H1 (cell line): Measurements from ENCODE around the gene BCL6B. TPM values are rescaled to one million over a fixed set of nuclear protein-coding genes. Genes with fewer than 3 reads are reported as not detected.

Experiments used
- CTCF ChIA-PET: fragments of 300-600 bp; sonication (Branson Sonifier 250); formaldehyde crosslinking; loops from one replicate; lab custom pipeline; 2021; ENCODE audit not compliant: partially characterized antibody; lab: Charles Lee
- POLR2A ChIA-PET: fragments of 300-600 bp; sonication (Branson Sonifier 250); formaldehyde crosslinking; loops from one replicate; lab custom pipeline; 2021; ENCODE audit warnings: inconsistent platforms; ENCODE audit not compliant: partially characterized antibody; lab: Charles Lee
- DNase-seq, 2 experiments: peaks; one replicate each; pipeline versions ENCODE4 v3.0.0 to v3.0.0-alpha.2; 2010 to 2022; ENCODE audit warnings: low spot score in 2 of 2, low read depth in 1 of 2, mixed read lengths in 1 of 2
- FAIRE-seq: peaks from 2 replicates; lab custom pipeline; 2011; peaks lifted over from hg19 to GRCh38; lab: Jason Lieb, UNC
- H2AFZ ChIP-seq: 2 replicates; pipeline ENCODE4 v1.8.1; 2012; ENCODE audit warnings: low read length, inconsistent platforms
- H2AK5ac ChIP-seq: 2 replicates; pipeline ENCODE4 v1.6.1; 2013; ENCODE audit warnings: low read depth, low read length
- H2BK120ac ChIP-seq: replicated peaks from 2 replicates; pipeline ENCODE3; 2013; ENCODE audit warnings: low read depth, low read length, inconsistent platforms
- H2BK12ac ChIP-seq: 2 replicates; pipeline ENCODE4 v1.6.1; 2013; ENCODE audit warnings: low read depth, low read length
- H2BK15ac ChIP-seq: 2 replicates; pipeline ENCODE4 v1.6.1; 2013; ENCODE audit warnings: low read length
- H2BK20ac ChIP-seq: 2 replicates; pipeline ENCODE4 v1.6.1; 2013; ENCODE audit warnings: low read length
- H2BK5ac ChIP-seq: 2 replicates; pipeline ENCODE4 v1.6.1; 2013; ENCODE audit warnings: low read depth, low read length
- H3K14ac ChIP-seq: 2 replicates; pipeline ENCODE4 v1.6.1; 2013; ENCODE audit warnings: inconsistent platforms; ENCODE audit not compliant: insufficient read length
- H3K18ac ChIP-seq: 2 replicates; pipeline ENCODE4 v1.6.1; 2013; ENCODE audit warnings: low read length; ENCODE audit errors: extremely low read depth
- H3K23ac ChIP-seq: 2 replicates; pipeline ENCODE4 v1.6.1; 2013; ENCODE audit warnings: inconsistent platforms; ENCODE audit not compliant: insufficient read length
- H3K23me2 ChIP-seq: 2 replicates; pipeline ENCODE4 v1.6.1; 2013; ENCODE audit warnings: low read depth, low read length
- H3K27ac ChIP-seq: 2 replicates; pipeline ENCODE4 v1.6.1; 2011; ENCODE audit warnings: low read depth, low read length, inconsistent platforms
- H3K27me3 ChIP-seq, 4 experiments: replicated peaks in 1 of 4; 1 replicate in 1 of 4; 2 replicates in 3 of 4; pipeline versions ENCODE4 v1.6.1 to v1.8.1; 2011 to 2013; ENCODE audit warnings: low read length in 3 of 4, mild to moderate bottlenecking in 3 of 4, inconsistent platforms in 2 of 4, mixed read lengths in 2 of 4, moderate library complexity in 1 of 4; ENCODE audit not compliant: control insufficient read depth in 3 of 4, insufficient read depth in 3 of 4; ENCODE audit errors: extremely low read depth in 1 of 4
- H3K36me3 ChIP-seq, 4 experiments: 2 replicates each; pipeline versions ENCODE4 v1.6.1 to v1.8.1; 2011 to 2013; ENCODE audit warnings: mild to moderate bottlenecking in 4 of 4, low read length in 3 of 4, moderate library complexity in 2 of 4, control low read depth in 1 of 4, inconsistent platforms in 1 of 4; ENCODE audit not compliant: insufficient read depth in 4 of 4, control insufficient read depth in 2 of 4
- H3K4ac ChIP-seq: replicated peaks from 2 replicates; pipeline ENCODE3; 2013; ENCODE audit warnings: low read length, low read depth, mixed read lengths, inconsistent platforms; ENCODE audit not compliant: insufficient read length
- H3K4me1 ChIP-seq, 4 experiments: replicated peaks in 1 of 4; 1 replicate in 1 of 4; 2 replicates in 3 of 4; pipeline versions ENCODE4 v1.6.1 to v1.8.1; 2011 to 2013; ENCODE audit warnings: low read length in 3 of 4, inconsistent platforms in 2 of 4, mixed read lengths in 1 of 4; ENCODE audit not compliant: insufficient read depth in 4 of 4, control insufficient read depth in 3 of 4
- H3K4me2 ChIP-seq, 2 experiments: 2 replicates each; pipeline versions ENCODE4 v1.6.1 to v1.8.1; 2011 to 2013; ENCODE audit warnings: low read depth in 2 of 2, low read length in 2 of 2, control low read depth in 1 of 2, inconsistent platforms in 1 of 2, mild to moderate bottlenecking in 1 of 2; ENCODE audit not compliant: insufficient read depth in 1 of 2
- H3K4me3 ChIP-seq, 4 experiments: fragments of 200-600, 300-600 bp in 1 of 4; sonication (generic), shearing (Covaris generic), sonication (Bioruptor Twin) in 1 of 4; 2 replicates each; pipeline versions ENCODE4 v1.5.1 to v1.8.1; 2011 to 2016; ENCODE audit warnings: low read length in 4 of 4, low read depth in 3 of 4, control low read depth in 2 of 4, inconsistent platforms in 2 of 4, mild to moderate bottlenecking in 2 of 4, mixed read lengths in 1 of 4, moderate library complexity in 1 of 4; ENCODE audit not compliant: insufficient read depth in 2 of 4; ENCODE audit errors: extremely low read depth in 1 of 4
- H3K56ac ChIP-seq: replicated peaks from 2 replicates; pipeline ENCODE3; 2013; ENCODE audit warnings: low read depth, mild to moderate bottlenecking, mixed read lengths, low read length, inconsistent platforms; ENCODE audit not compliant: insufficient read length
- H3K79me1 ChIP-seq: 2 replicates; pipeline ENCODE4 v1.6.1; 2013; ENCODE audit warnings: low read depth, low read length, control low read depth
- H3K79me2 ChIP-seq, 2 experiments: 2 replicates each; pipeline versions ENCODE4 v1.6.1 to v1.8.1; 2012 to 2013; ENCODE audit warnings: low read length in 2 of 2, mild to moderate bottlenecking in 2 of 2, inconsistent platforms in 1 of 2; ENCODE audit not compliant: insufficient read depth in 2 of 2, control insufficient read depth in 1 of 2
- H3K9ac ChIP-seq, 4 experiments: replicated peaks in 1 of 4; 1 replicate in 1 of 4; 2 replicates in 3 of 4; pipeline versions ENCODE4 v1.6.1 to v1.8.1; 2011 to 2013; ENCODE audit warnings: low read depth in 3 of 4, low read length in 3 of 4, control low read depth in 2 of 4, mild to moderate bottlenecking in 2 of 4, moderate library complexity in 2 of 4, inconsistent platforms in 1 of 4; ENCODE audit errors: extremely low read depth in 1 of 4
- H3K9me3 ChIP-seq, 2 experiments: 2 replicates each; pipeline versions ENCODE4 v1.6.1 to v1.8.1; 2012 to 2013; ENCODE audit warnings: mild to moderate bottlenecking in 2 of 2, moderate library complexity in 2 of 2, control low read depth in 1 of 2, inconsistent platforms in 1 of 2, low read depth in 1 of 2, low read length in 1 of 2, mixed read lengths in 1 of 2; ENCODE audit not compliant: insufficient read depth in 2 of 2
- H4K20me1 ChIP-seq, 2 experiments: replicated peaks in 1 of 2; 2 replicates each; pipeline versions ENCODE3 to v1.8.1; 2011 to 2013; ENCODE audit warnings: inconsistent platforms in 2 of 2, low read length in 2 of 2, mild to moderate bottlenecking in 1 of 2; ENCODE audit not compliant: insufficient read depth in 2 of 2, control insufficient read depth in 1 of 2
- H4K5ac ChIP-seq: 2 replicates; pipeline ENCODE4 v1.6.1; 2013; ENCODE audit warnings: low read length, low read depth, mixed read lengths, inconsistent platforms; ENCODE audit not compliant: insufficient read length
- H4K8ac ChIP-seq: 2 replicates; pipeline ENCODE4 v1.8.0; 2013; ENCODE audit warnings: mild to moderate bottlenecking, moderate library complexity, low read length, inconsistent platforms; ENCODE audit not compliant: insufficient read depth; ENCODE audit errors: extremely low read depth
- H4K91ac ChIP-seq: replicated peaks from 2 replicates; pipeline ENCODE3; 2013; ENCODE audit warnings: low read length, mixed read lengths, inconsistent platforms; ENCODE audit not compliant: insufficient read length
- CHD2 ChIP-seq: IDR thresholded peaks from 2 replicates; pipeline ENCODE4 v1.6.1; 2012; ENCODE audit warnings: low read length, improper control_type of control experiment
- EP300 ChIP-seq, 2 experiments: IDR thresholded peaks; 1 replicate in 1 of 2; 2 replicates in 1 of 2; pipeline ENCODE4 v1.6.1; 2011 to 2012; ENCODE audit warnings: low read depth in 2 of 2, low read length in 2 of 2, mild to moderate bottlenecking in 2 of 2, borderline replicate concordance in 1 of 2, inconsistent platforms in 1 of 2, moderate library complexity in 1 of 2
- EZH2 ChIP-seq: fragments of 200-600 bp; sonication (generic); IDR thresholded peaks from 2 replicates; pipeline ENCODE4 v1.7.1; 2012; ENCODE audit warnings: low read depth, mild to moderate bottlenecking, moderate library complexity, low read length, inconsistent platforms; ENCODE audit not compliant: severe bottlenecking
- POLR2A ChIP-seq, 2 experiments: IDR thresholded peaks; 1 replicate in 1 of 2; 2 replicates in 1 of 2; pipeline ENCODE4 v1.6.1; 2011; ENCODE audit warnings: low read depth in 2 of 2, low read length in 2 of 2, mild to moderate bottlenecking in 2 of 2; ENCODE audit errors: control extremely low read depth in 1 of 2
- POU5F1 ChIP-seq: IDR thresholded peaks from 2 replicates; pipeline ENCODE4 v1.6.1; 2011; ENCODE audit warnings: low read depth, mild to moderate bottlenecking, low read length, moderate library complexity
- SAP30 ChIP-seq: fragments of 300-600 bp; sonication (generic); IDR thresholded peaks from 2 replicates; pipeline ENCODE4 v1.7.1; 2012; ENCODE audit warnings: low read length, moderate library complexity, mild to moderate bottlenecking, inconsistent platforms; ENCODE audit not compliant: insufficient read depth, insufficient replicate concordance
- SIX5 ChIP-seq: IDR thresholded peaks from 2 replicates; pipeline ENCODE4 v1.6.1; 2011; ENCODE audit warnings: mild to moderate bottlenecking, low read depth, low read length
- SP1 ChIP-seq: IDR thresholded peaks from 2 replicates; pipeline ENCODE4 v1.6.1; 2011; ENCODE audit warnings: low read depth, low read length
- TCF12 ChIP-seq: IDR thresholded peaks from 2 replicates; pipeline ENCODE4 v1.6.1; 2011; ENCODE audit warnings: low read depth, mild to moderate bottlenecking, low read length
- WGBS, 2 experiments: shearing (Covaris generic) in 1 of 2; methylation state at CpG; one replicate each; pipeline versions ENCODE4 v1.1.6 to v1.1.7; 2013 to 2015; ENCODE audit warnings: low lambda C conversion rate in 2 of 2, mixed read lengths in 2 of 2, inconsistent platforms in 1 of 2, low coverage in 1 of 2, missing lambda C conversion rate in 1 of 2; ENCODE audit not compliant: insufficient replicate concordance in 2 of 2, insufficient coverage in 1 of 2, insufficient read length in 1 of 2; ENCODE audit errors: extremely low coverage in 1 of 2, missing lambda C conversion rate in 1 of 2; 5-methylcytosine and 5-hydroxymethylcytosine counted together
- polyA plus RNA-seq, 7 experiments: library from polyadenylated mRNA; depleted of rRNA in 3 of 7; stranded (reverse) in 5 of 7; unstranded in 2 of 7; fragments of >200 nt in 5 of 7; fragments of 200-250 nt in 2 of 7; gene quantifications; 1 replicate in 5 of 7; 2 replicates in 1 of 7; 4 replicates in 1 of 7; pipeline versions ENCODE4 v1.2.1 to v1.2.3, GENCODE V29; 2011 to 2013; ENCODE audit warnings: missing spikeins in 2 of 7, mixed read lengths in 2 of 7
- total RNA-seq: library from RNA; stranded (reverse); fragmentation: NEBNext Ultra II Directional; extraction: Animal tissue kit (Norgen Biotek cat#: 25700); gene quantifications from 2 replicates; pipeline ENCODE4 v1.2.1, GENCODE V29; 2021

Gene BCL6B
- total and polyA plus RNA-seq, 2 of the 8 experiments (the other 6 are each of a cell fraction or from before 2014, with no cell fraction given): 6.6 to 8.7 TPM

DNA sequence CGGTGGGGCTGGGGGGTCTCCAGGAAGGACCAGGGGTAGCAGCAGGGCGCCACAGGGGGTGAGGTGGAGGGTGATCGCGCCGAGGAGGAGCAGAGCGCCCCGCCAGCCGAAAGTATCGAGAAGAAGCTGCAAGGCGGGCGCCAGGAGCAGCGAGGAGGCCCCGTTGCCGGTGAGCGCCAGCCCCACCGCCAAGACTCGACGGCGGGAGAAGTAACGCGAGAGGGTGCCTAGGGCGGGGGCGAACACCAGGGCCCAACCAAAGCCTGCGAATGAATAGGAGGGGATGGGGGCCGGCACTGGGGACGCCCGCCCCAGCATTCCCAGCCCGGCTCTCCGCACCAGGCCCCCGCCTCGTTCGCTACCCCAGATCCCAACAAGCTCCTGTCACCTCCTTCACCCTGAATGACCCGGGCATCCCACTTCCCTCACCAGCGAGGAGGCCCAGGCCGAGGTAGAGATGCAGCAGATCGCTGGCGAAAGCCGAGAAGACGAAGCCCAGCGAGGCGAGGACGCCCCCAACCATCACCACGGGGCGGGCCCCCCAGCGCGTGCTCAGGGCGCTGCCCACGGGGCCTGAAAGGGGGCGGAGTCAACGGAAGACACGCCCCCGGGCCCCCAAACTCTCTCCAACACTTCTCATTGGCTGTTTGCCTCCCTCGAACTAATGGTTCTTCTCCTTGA lies 19.8 kb downstream of the BCL6B start:
- peak overlapping the region; percentile 37 to 66 (median 47) for H3K4me3 ChIP-seq
- no peaks in the 10 kb centered on the region for H3K36me3 ChIP-seq
- H2BK12ac ChIP-seq: no peak overlapping the region
- peaks cover 0 to 18% (median 17%) of the 10 kb centered on the region in 4 experiments; a peak in 6 of 7 replicates for H3K4me1 ChIP-seq
- no peak overlapping the region; the same call in 1 of the 2 replicates for H2AFZ ChIP-seq
- no peak overlapping the region for H3K27ac ChIP-seq
- H4K5ac ChIP-seq: no peak overlapping the region
- H3K23ac ChIP-seq: no peak overlapping the region
- WGBS, 2 experiments: 3% methylated on average over 33 of the region's 53 CpGs; no CpG with 5 or more reads in 1 of the 2 experiments
- no peak overlapping the region for H4K91ac ChIP-seq
- peaks cover 3 to 33% (median 32%) of the 10 kb centered on the region in 4 experiments for H3K27me3 ChIP-seq
- H2AK5ac ChIP-seq: peak overlapping the region; percentile 24; the same call in 1 of the 2 replicates
- H3K14ac ChIP-seq: no peak overlapping the region
- DNase-seq: peak in 1 of 2 experiments; percentile 75
- peak overlapping the region; percentile 87 for H4K8ac ChIP-seq
- H3K23me2 ChIP-seq: peaks cover 32% of the 10 kb centered on the region; the same call in 1 of the 2 replicates
- no peaks in the 10 kb centered on the region for H3K79me1 ChIP-seq
- H3K9ac ChIP-seq: no peak overlapping the region
- peak overlapping the region; percentile 93 to 94 for H3K4me2 ChIP-seq
- peaks cover 0 to 9% of the 10 kb centered on the region in 2 experiments for H4K20me1 ChIP-seq
- H2BK15ac ChIP-seq: no peak overlapping the region
- H3K18ac ChIP-seq: peak overlapping the region; percentile 48
- CTCF ChIA-PET: interaction anchor here (1.0 to 7.1 kb wide), 6 partner anchors 21 to 121 kb away, joined by 3 to 60 read pairs (median 4); no protein-coding TSS in a partner anchor
- POLR2A ChIA-PET: interaction anchor here (1.2 to 1.5 kb wide), 6 partner anchors 17 to 135 kb away, joined by 3 to 6 read pairs (median 4); no protein-coding TSS in a partner anchor
- H2BK20ac ChIP-seq: no peak overlapping the region
- H3K9me3 ChIP-seq: no peaks in the 10 kb centered on the region
- no peak for FAIRE-seq
- no peak overlapping the region for H2BK120ac ChIP-seq
- no peaks in the 10 kb centered on the region for H3K79me2 ChIP-seq
- H2BK5ac ChIP-seq: no peak overlapping the region
- no peak overlapping the region for H3K56ac ChIP-seq
- H3K4ac ChIP-seq: no peak overlapping the region
- TF ChIP-seq EP300 (IDR thresholded peaks at IDR 0.05; ENCODE audit: borderline replicate concordance in 1 of 2, low read depth in 2 of 2, low read length in 2 of 2) (no peak), EZH2 (no peak), SP1 (peak; percentile 68; the same call in 1 of the 2 replicates), POLR2A (IDR thresholded peaks at IDR 0.05; ENCODE audit: control extremely low read depth in 1 of 2, low read depth in 2 of 2, low read length in 2 of 2) (0 out of 3 replicates have a peak, but pooled peaks of 1 of the 2 experiments have one; percentile 1), CHD2 (0 out of 2 replicates have a peak, but pooled peaks have one; percentile 35), POU5F1 (no peak), SAP30 (no peak), SIX5 (no peak), TCF12 (no peak)
